ENCODE measurements around the gene RSPH1. TPM values are rescaled to one million over a fixed set of nuclear protein-coding genes. Genes with fewer than 3 reads are reported as not detected.

The RSPH1 gene
- total RNA-seq, 6 donors from 2014 or later, result 0.46 to 68.4 (median 13.4) TPM

- H3K9me3 ChIP-seq, result no peaks in the 10 kb centered on the region
- no peak for ATAC-seq (ENCODE audit: low FRiP score in 2 of 2)
- peaks cover 0 to 9% (median 5%) of the 10 kb centered on the region in 4 donors for H3K4me1 ChIP-seq
- no peaks in the 10 kb centered on the region for H3K36me3 ChIP-seq
- DNase-seq, result no peak
- TF ChIP-seq, protein P1, sequence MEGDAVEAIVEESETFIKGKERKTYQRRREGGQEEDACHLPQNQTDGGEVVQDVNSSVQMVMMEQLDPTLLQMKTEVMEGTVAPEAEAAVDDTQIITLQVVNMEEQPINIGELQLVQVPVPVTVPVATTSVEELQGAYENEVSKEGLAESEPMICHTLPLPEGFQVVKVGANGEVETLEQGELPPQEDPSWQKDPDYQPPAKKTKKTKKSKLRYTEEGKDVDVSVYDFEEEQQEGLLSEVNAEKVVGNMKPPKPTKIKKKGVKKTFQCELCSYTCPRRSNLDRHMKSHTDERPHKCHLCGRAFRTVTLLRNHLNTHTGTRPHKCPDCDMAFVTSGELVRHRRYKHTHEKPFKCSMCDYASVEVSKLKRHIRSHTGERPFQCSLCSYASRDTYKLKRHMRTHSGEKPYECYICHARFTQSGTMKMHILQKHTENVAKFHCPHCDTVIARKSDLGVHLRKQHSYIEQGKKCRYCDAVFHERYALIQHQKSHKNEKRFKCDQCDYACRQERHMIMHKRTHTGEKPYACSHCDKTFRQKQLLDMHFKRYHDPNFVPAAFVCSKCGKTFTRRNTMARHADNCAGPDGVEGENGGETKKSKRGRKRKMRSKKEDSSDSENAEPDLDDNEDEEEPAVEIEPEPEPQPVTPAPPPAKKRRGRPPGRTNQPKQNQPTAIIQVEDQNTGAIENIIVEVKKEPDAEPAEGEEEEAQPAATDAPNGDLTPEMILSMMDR (IDR thresholded peaks at IDR 0.05), result no peak
- TF ChIP-seq EP300 (IDR thresholded peaks at IDR 0.05) (no peak), POLR2A (IDR thresholded peaks at IDR 0.05) (no peak), POLR2AphosphoS5 (IDR thresholded peaks at IDR 0.05) (no peak)
- H3K27ac ChIP-seq, result no peak overlapping the region
- H3K27me3 ChIP-seq, result no peaks in the 10 kb centered on the region
- 93 to 94% methylated on average over 10 of the region's 10 CpGs for WGBS, 2 donors
- no peak overlapping the region for H3K4me3 ChIP-seq
Measured at GRCh38 chr21:42447732-42448131, 48.3 kb downstream of the RSPH1 start.

DNA sequence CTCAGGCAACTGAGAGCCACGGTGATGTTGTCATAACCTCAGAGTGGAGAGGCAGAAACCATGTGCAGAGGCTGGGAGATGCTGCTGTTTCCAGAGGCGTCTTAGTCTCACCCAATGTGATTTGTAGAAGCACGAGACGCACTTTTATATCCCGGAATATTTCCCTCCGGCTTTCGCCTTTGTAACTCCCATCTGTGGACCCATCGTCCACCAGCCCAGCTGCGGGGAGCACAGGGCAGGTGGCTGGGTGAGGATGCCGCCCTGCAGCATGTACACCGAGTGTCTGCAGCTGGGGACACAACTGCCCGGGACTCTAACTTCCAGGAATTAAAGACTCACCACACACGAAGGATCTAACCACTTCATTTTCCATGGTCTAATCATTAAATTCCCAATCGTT, 48.8 kb downstream of the RSPH1 start:
- WGBS, 2 donors, result 82 to 88% methylated on average over 14 of the region's 14 CpGs
- no peaks in the 10 kb centered on the region for H3K9me3 ChIP-seq
- H3K27ac ChIP-seq, result no peak overlapping the region
- no peak overlapping the region for H3K4me3 ChIP-seq
- TF ChIP-seq POLR2A (IDR thresholded peaks at IDR 0.05), result no peak
- no peak for TF ChIP-seq EP300 (IDR thresholded peaks at IDR 0.05)
- TF ChIP-seq, protein P1 (IDR thresholded peaks at IDR 0.05), result no peak
- no peak for TF ChIP-seq POLR2AphosphoS5 (IDR thresholded peaks at IDR 0.05)
- no peak for ATAC-seq (ENCODE audit: low FRiP score in 2 of 2)
- H3K27me3 ChIP-seq, result no peaks in the 10 kb centered on the region
- DNase-seq, result no peak
- H3K36me3 ChIP-seq, result no peaks in the 10 kb centered on the region
- peaks cover 0 to 9% (median 5%) of the 10 kb centered on the region in 4 donors for H3K4me1 ChIP-seq

GRCh38 chr21:42446531-42446930, 49.5 kb downstream of the RSPH1 start:
- no peak for ATAC-seq (ENCODE audit: low FRiP score in 2 of 2)
- Histone ChIP-seq H3K4me1 (peaks cover 0 to 9% (median 5%) of the 10 kb centered on the region in 4 donors), H3K36me3 (no peaks in the 10 kb centered on the region), H3K27ac (no peak overlapping the region), H3K27me3 (no peaks in the 10 kb centered on the region), H3K4me3 (no peak overlapping the region), H3K9me3 (no peaks in the 10 kb centered on the region)
- TF ChIP-seq POLR2AphosphoS5 (IDR thresholded peaks at IDR 0.05), result no peak
- TF ChIP-seq EP300 (IDR thresholded peaks at IDR 0.05), result no peak
- no peak for TF ChIP-seq POLR2A (IDR thresholded peaks at IDR 0.05)
- TF ChIP-seq, protein P1 (IDR thresholded peaks at IDR 0.05), result no peak
- DNase-seq, result no peak
- WGBS, 2 donors, result 84 to 100% methylated on average over 2 to 4 of the region's 4 CpGs

- ATAC-seq (ENCODE audit: low FRiP score in 2 of 2) (no peak), DNase-seq (no peak)
- Histone ChIP-seq H3K27ac (no peak overlapping the region), H3K4me1 (peaks cover 0 to 7% (median 3%) of the 10 kb centered on the region in 4 donors), H3K9me3 (no peaks in the 10 kb centered on the region), H3K4me3 (no peak overlapping the region), H3K27me3 (no peaks in the 10 kb centered on the region), H3K36me3 (no peaks in the 10 kb centered on the region)
- TF ChIP-seq POLR2AphosphoS5 (IDR thresholded peaks at IDR 0.05), result no peak
- TF ChIP-seq, protein P1 (IDR thresholded peaks at IDR 0.05), result no peak
- TF ChIP-seq POLR2A (IDR thresholded peaks at IDR 0.05), result no peak
- TF ChIP-seq EP300 (IDR thresholded peaks at IDR 0.05), result no peak
- WGBS, 2 donors, result 70 to 89% methylated on average over 7 of the region's 7 CpGs
Measured at GRCh38 chr21:42445311-42445710, 50.7 kb downstream of the RSPH1 start.

DNA sequence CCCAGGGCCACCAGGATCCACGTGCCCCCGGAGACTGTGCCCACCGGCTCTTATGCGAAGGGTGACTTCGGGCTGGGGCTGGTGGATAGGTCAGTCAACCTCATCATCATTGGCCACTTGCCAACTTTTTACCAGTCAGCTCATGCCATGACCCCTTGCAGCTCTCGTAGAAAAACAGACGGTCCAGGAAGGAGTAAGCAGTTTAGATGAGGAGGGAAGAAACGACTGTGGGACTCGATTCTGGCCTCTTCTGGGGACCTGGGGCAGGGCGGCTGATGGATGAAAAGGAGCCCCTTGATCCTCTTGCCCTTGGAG, 51.3 kb downstream of the RSPH1 start:
- H3K27ac ChIP-seq, result no peak overlapping the region
- H3K27me3 ChIP-seq, result no peaks in the 10 kb centered on the region
- no peaks in the 10 kb centered on the region for H3K36me3 ChIP-seq
- H3K9me3 ChIP-seq, result no peaks in the 10 kb centered on the region
- no peak overlapping the region for H3K4me3 ChIP-seq
- no peak for ATAC-seq (ENCODE audit: low FRiP score in 2 of 2)
- 66 to 84% methylated on average over 5 to 10 of the region's 10 CpGs for WGBS, 2 donors
- DNase-seq, result no peak
- TF ChIP-seq EP300 (IDR thresholded peaks at IDR 0.05), result no peak
- TF ChIP-seq, protein P1 (IDR thresholded peaks at IDR 0.05), result no peak
- no peak for TF ChIP-seq POLR2AphosphoS5 (IDR thresholded peaks at IDR 0.05)
- no peak for TF ChIP-seq POLR2A (IDR thresholded peaks at IDR 0.05)
- H3K4me1 ChIP-seq, result peaks cover 0 to 3% (median 0%) of the 10 kb centered on the region in 4 donors

Measured in upper lobe of left lung (tissue), 6 donors.